Ovary (tissue), 9 donors: Measurements from ENCODE around the gene SPEG. TPM values are rescaled to one million over a fixed set of nuclear protein-coding genes. Genes with fewer than 3 reads are reported as not detected.
A peak's percentile ranks its signal among the peaks of the same experiment; 100 is the strongest.

Experiments used
- DNase-seq, 5 donors: peaks; one replicate each; pipeline ENCODE4 v3.0.0-alpha.2; 2019 to 2020
- H3K27ac ChIP-seq, 2 donors: fragments of 200-600 bp; one replicate each; pipeline versions ENCODE4 v1.5.1 to v1.8.0; 2019 to 2022
- H3K27me3 ChIP-seq: fragments of 200-600 bp; one replicate; pipeline ENCODE4 v1.8.0; 2022
- H3K36me3 ChIP-seq: fragments of 200-600 bp; sonication (generic); one replicate; pipeline ENCODE4 v1.5.1; 2019
- H3K4me1 ChIP-seq: one replicate; pipeline ENCODE4 v1.8.1; 2013; ENCODE audit warnings: mild to moderate bottlenecking, moderate library complexity; ENCODE audit not compliant: insufficient read depth
- H3K4me3 ChIP-seq: fragments of 200-600 bp; sonication (generic); one replicate; pipeline ENCODE4 v1.5.1; 2017
- H3K9me3 ChIP-seq, 2 donors: fragments of 200-600 bp in 1 of 2; sonication (generic) in 1 of 2; one replicate each; pipeline versions ENCODE4 v1.5.1 to v1.8.1; 2013 to 2019; ENCODE audit warnings: mild to moderate bottlenecking in 1 of 2, moderate library complexity in 1 of 2
- CTCF ChIP-seq, 3 donors: fragments of 450-650 bp in 2 of 3; fragments of 200-600 bp in 1 of 3; IDR thresholded peaks; one replicate each; pipeline versions ENCODE4 v1.5.1 to v1.8.0; 2016 to 2022; ENCODE audit warnings: antibody characterized with exemption in 3 of 3, mild to moderate bottlenecking in 1 of 3
- EP300 ChIP-seq: sonication (generic); formaldehyde crosslinking; IDR thresholded peaks from one replicate; pipeline ENCODE4 v1.6.1; 2017; ENCODE audit warnings: antibody characterized with exemption
- POLR2A ChIP-seq: fragments of 450-650 bp; IDR thresholded peaks from one replicate; pipeline ENCODE4 v1.6.1; 2017; ENCODE audit warnings: antibody characterized with exemption, mild to moderate bottlenecking, moderate library complexity
- WGBS, 3 donors: extraction: QIAGEN DNeasy Blood & Tissue Kit in 1 of 3; methylation state at CpG; one replicate each; pipeline versions ENCODE4 v1.1.5 to v1.1.7; 2013 to 2017; 5-methylcytosine and 5-hydroxymethylcytosine counted together
- intact Hi-C, 4 donors: fragments of 100-400 bp; cut with DNase I; formaldehyde crosslinking; loops; one replicate each; pipeline versions ENCODE4 v1.11.0 to v1.15.1; 2022 to 2023
- polyA plus RNA-seq, 2 donors: library from polyadenylated mRNA; stranded (reverse); fragments of 200-250 nt in 1 of 2; fragments of 350-450 nt in 1 of 2; fragmentation: Illumina TruSeq in 1 of 2; extraction: RNeasy Lipid Tissue Mini Kit (QIAGEN cat#74804) in 1 of 2; gene quantifications; one replicate each; pipeline ENCODE4 v1.2.3, GENCODE V29; 2013 to 2014
- total RNA-seq, 7 donors: library from RNA; depleted of rRNA in 2 of 7; stranded (reverse); fragments of >200 nt in 2 of 7; fragmentation: NEBNext Ultra II Directional in 3 of 7; extraction: Animal tissue kit (Norgen Biotek cat#: 25700) in 3 of 7; gene quantifications; one replicate each; pipeline versions ENCODE4 v1.1.0 to v1.2.4, GENCODE V29; 2016 to 2023
- donor health status: DM: no; HTN: no; CAD: no; lungs with moderate emphysema.
- donor health status: DM: no; HTN: no; CAD: no.
- donor health status: Bipolar disorder and iron deficiency.
- donor health status: DM: yes; HTN: yes; CAD: no.
- donor health status: DM: no; HTN: no; CAD: no.
- donor health status: DM: yes; HTN: yes; CAD: no.

Gene SPEG
- total and polyA plus RNA-seq, 9 donors = 9.9 to 79.7 (median 29.6) TPM

GRCh38 chr2:219453671-219454590 lies 19.3 kb downstream of the SPEG start:
- Histone ChIP-seq H3K4me1 (peaks cover 16% of the 10 kb centered on the region), H3K9me3 (no peaks in the 10 kb centered on the region), H3K27ac (no peak overlapping the region), H3K27me3 (no peaks in the 10 kb centered on the region), H3K4me3 (no peak overlapping the region), H3K36me3 (no peaks in the 10 kb centered on the region)
- intact Hi-C loops = no loop called here
- 77 to 80% (median 78%) methylated on average over 10 of the region's 10 CpGs for WGBS, 3 donors
- peak; percentile 35 to 71 (median 66) for DNase-seq
- TF ChIP-seq EP300 (no peak), POLR2A (no peak), CTCF (IDR thresholded peaks at IDR 0.05) (no peak)

DNA sequence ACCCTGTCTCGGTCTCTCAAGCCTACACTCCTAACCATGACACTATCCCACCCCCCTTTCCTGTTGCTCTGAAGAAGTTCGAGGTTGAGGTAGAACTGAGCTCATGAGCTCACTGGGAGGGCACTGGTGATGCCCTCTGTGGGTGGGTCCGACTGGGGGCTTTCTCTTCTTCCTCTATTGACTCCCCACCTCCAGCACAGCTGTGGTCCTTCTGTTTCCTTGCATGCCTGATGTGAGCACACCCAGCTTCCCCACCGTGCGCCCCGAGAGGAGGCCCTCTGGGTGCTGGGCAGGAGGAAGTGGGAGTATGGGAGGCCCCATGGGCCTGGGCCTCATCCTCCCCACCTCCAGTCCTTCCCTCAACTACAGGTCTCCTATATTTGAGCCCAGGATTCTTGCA lies 20.9 kb downstream of the SPEG start:
- TF ChIP-seq CTCF (IDR thresholded peaks at IDR 0.05) (no peak), EP300 (no peak), POLR2A (no peak)
- WGBS, 3 donors = 82 to 86% (median 86%) methylated on average over 6 of the region's 6 CpGs
- Histone ChIP-seq H3K36me3 (no peaks in the 10 kb centered on the region), H3K4me1 (peaks cover 25% of the 10 kb centered on the region), H3K27ac (no peak overlapping the region), H3K27me3 (no peaks in the 10 kb centered on the region), H3K9me3 (no peaks in the 10 kb centered on the region), H3K4me3 (no peak overlapping the region)
- intact Hi-C loops = no loop called here
- no peak for DNase-seq

GRCh38 chr2:219457784-219458369 lies 23.2 kb downstream of the SPEG start:
- no peak overlapping the region for H3K27ac ChIP-seq
- no peak for DNase-seq
- WGBS, 3 donors = 80 to 91% (median 87%) methylated on average over 5 of the region's 5 CpGs
- peaks cover 30% of the 10 kb centered on the region for H3K4me1 ChIP-seq
- intact Hi-C loops = no loop called here
- no peak for TF ChIP-seq EP300
- no peak for TF ChIP-seq CTCF (IDR thresholded peaks at IDR 0.05)
- TF ChIP-seq POLR2A = no peak
- H3K4me3 ChIP-seq = no peak overlapping the region
- H3K27me3 ChIP-seq = no peaks in the 10 kb centered on the region
- H3K36me3 ChIP-seq = no peaks in the 10 kb centered on the region
- no peaks in the 10 kb centered on the region for H3K9me3 ChIP-seq

DNA sequence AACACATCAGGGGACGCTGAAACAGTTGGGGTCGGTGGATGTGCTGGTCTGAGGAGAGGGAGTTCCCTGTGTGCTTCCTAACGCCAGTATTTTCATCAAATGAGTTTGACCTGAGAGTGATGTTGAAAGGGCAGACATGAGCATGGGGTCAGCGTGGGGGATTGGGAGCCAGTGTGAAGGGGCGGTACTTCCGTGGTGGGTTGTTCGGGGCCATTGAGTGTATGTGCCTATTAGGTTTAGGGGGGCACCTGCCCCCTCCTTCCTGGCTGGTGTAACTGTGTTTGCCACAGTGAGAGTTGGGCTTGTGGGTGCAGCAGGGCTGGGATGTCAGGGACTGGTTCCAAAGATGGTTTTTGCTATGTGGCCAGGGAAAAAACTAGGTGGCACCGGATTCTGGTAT lies 24.4 kb downstream of the SPEG start:
- Histone ChIP-seq H3K9me3 (no peaks in the 10 kb centered on the region), H3K4me1 (peaks cover 21% of the 10 kb centered on the region), H3K27me3 (no peaks in the 10 kb centered on the region), H3K36me3 (no peaks in the 10 kb centered on the region), H3K27ac (no peak overlapping the region), H3K4me3 (no peak overlapping the region)
- DNase-seq = peak in 1 of 5 donors; percentile 9
- intact Hi-C loops = no loop called here
- TF ChIP-seq POLR2A (no peak), EP300 (no peak), CTCF (IDR thresholded peaks at IDR 0.05) (no peak)
- WGBS, 3 donors = 83 to 90% (median 89%) methylated on average over 8 of the region's 8 CpGs
